Peyer's patch (tissue), 4 donors: ENCODE results near the gene PALD1.

Experiments used
- POLR2A ChIP-seq, 2 donors: fragments of 450-650 bp; IDR thresholded peaks; one replicate each; pipeline ENCODE4 v1.5.1; 2017; ENCODE audit warnings: antibody characterized with exemption in 2 of 2, mild to moderate bottlenecking in 2 of 2, moderate library complexity in 2 of 2
- TF ChIP-seq, protein P1 (sequence below), 6 experiments: fragments of 450-650 bp in 4 of 6; fragments of 200-600 bp in 2 of 6; sonication (generic) in 1 of 6; IDR thresholded peaks; one replicate each; pipeline ENCODE4 v1.5.1; 2017 to 2019; ENCODE audit warnings: antibody characterized with exemption in 6 of 6, mild to moderate bottlenecking in 3 of 6, moderate library complexity in 1 of 6

- TF ChIP-seq, protein P1, sequence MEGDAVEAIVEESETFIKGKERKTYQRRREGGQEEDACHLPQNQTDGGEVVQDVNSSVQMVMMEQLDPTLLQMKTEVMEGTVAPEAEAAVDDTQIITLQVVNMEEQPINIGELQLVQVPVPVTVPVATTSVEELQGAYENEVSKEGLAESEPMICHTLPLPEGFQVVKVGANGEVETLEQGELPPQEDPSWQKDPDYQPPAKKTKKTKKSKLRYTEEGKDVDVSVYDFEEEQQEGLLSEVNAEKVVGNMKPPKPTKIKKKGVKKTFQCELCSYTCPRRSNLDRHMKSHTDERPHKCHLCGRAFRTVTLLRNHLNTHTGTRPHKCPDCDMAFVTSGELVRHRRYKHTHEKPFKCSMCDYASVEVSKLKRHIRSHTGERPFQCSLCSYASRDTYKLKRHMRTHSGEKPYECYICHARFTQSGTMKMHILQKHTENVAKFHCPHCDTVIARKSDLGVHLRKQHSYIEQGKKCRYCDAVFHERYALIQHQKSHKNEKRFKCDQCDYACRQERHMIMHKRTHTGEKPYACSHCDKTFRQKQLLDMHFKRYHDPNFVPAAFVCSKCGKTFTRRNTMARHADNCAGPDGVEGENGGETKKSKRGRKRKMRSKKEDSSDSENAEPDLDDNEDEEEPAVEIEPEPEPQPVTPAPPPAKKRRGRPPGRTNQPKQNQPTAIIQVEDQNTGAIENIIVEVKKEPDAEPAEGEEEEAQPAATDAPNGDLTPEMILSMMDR (IDR thresholded peaks at IDR 0.05) = no peak
- no peak for TF ChIP-seq POLR2A (IDR thresholded peaks at IDR 0.05)
These were observed 92.7 kb downstream of the PALD1 start for GRCh38 chr10:70571236-70571635.
